ENCODE data around the gene ATP11A. TPM values are rescaled to one million over a fixed set of nuclear protein-coding genes. Genes with fewer than 3 reads are reported as not detected.

ATP11A gene
- total and polyA plus RNA-seq, 2 donors (not counting 3 experiments of a cell fraction or from before 2014, with no cell fraction given) = 16.5 to 88.1 TPM

GRCh38 chr13:112877066-112877465 lies 187.2 kb downstream of the ATP11A start:
- no peak for FAIRE-seq
- CTCF ChIA-PET = no interaction called here
- Histone ChIP-seq H3K9me3 (replicated peaks; ENCODE audit: control insufficient read depth, insufficient read depth, low read length) (no peaks in the 10 kb centered on the region), H3K27me3 (ENCODE audit: control insufficient read depth in 2 of 2, insufficient read depth in 2 of 2, low read length in 2 of 2) (no peaks in the 10 kb centered on the region), H4K20me1 (replicated peaks; ENCODE audit: control insufficient read depth, extremely low read depth, insufficient read depth, low read length) (no peaks in the 10 kb centered on the region), H3K9me1 (replicated peaks; ENCODE audit: control insufficient read depth, extremely low read depth, insufficient read depth, low read length) (no peaks in the 10 kb centered on the region), H3K4me2 (ENCODE audit: insufficient read depth, low read length) (no peak overlapping the region), H3K9ac (replicated peaks; ENCODE audit: extremely low read depth, insufficient read depth, low read length) (no peak overlapping the region), H3K36me3 (ENCODE audit: control insufficient read depth in 2 of 2, extremely low read depth in 1 of 2, insufficient read depth in 2 of 2, low read length in 2 of 2) (peaks cover 2 to 19% of the 10 kb centered on the region in 2 experiments), H2AFZ (ENCODE audit: low read depth, low read length) (no peak overlapping the region), H3K27ac (ENCODE audit: insufficient read depth, low read depth, low read length) (no peak overlapping the region), H3K4me1 (ENCODE audit: control insufficient read depth, extremely low read depth, insufficient read depth, low read length) (no peaks in the 10 kb centered on the region), H3K4me3 (replicated peaks in 1 of 3; ENCODE audit: insufficient read depth in 1 of 3, low read depth in 1 of 3, low read length in 3 of 3) (no peak overlapping the region), H3K79me2 (ENCODE audit: control insufficient read depth, insufficient read depth, low read length) (no peaks in the 10 kb centered on the region)
- intact Hi-C loops (cut with micrococcal nuclease) = no loop called here
- no peak for DNase-seq (ENCODE audit: low read depth, low spot score)
- dilution Hi-C loops (cut with MboI; ENCODE audit: extremely low pct_ligation_motif_present, low sequenced_read_pairs) = no loop called here
- TF ChIP-seq CTCF (IDR thresholded peaks at IDR 0.05; ENCODE audit: extremely low read depth in 1 of 2, insufficient read depth in 1 of 2, low read depth in 1 of 2, low read length in 2 of 2) (no peak), JUN (IDR thresholded peaks at IDR 0.05; ENCODE audit: borderline replicate concordance, insufficient read depth, insufficient read length, low read depth) (no peak), POLR2AphosphoS5 (IDR thresholded peaks at IDR 0.05; ENCODE audit: insufficient read depth, low read depth, low read length) (no peak), POLR2A (IDR thresholded peaks at IDR 0.05; ENCODE audit: low read depth, low read length) (no peak), EZH2 (IDR thresholded peaks at IDR 0.05; ENCODE audit: borderline replicate concordance, low read depth, low read length, severe bottlenecking) (no peak), GATA2 (IDR thresholded peaks at IDR 0.05; ENCODE audit: insufficient read depth, insufficient read length, low read depth, low read length) (no peak), FOS (IDR thresholded peaks at IDR 0.05; ENCODE audit: borderline replicate concordance, insufficient read depth, low read length) (no peak), MYC (IDR thresholded peaks at IDR 0.05; ENCODE audit: low read depth, low read length) (no peak)
- TF ChIP-seq, protein P1, sequence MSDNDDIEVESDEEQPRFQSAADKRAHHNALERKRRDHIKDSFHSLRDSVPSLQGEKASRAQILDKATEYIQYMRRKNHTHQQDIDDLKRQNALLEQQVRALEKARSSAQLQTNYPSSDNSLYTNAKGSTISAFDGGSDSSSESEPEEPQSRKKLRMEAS (IDR thresholded peaks at IDR 0.05; ENCODE audit: insufficient read depth, insufficient read length) = no peak
- BruUV-seq (replicated peaks) = no TSS peak
- POLR2A ChIA-PET = no interaction called here

All from endothelial cell of umbilical vein (primary cell).